Endothelial cell of umbilical vein (primary cell): ENCODE measurements around the gene SETBP1. TPM values are rescaled to one million over a fixed set of nuclear protein-coding genes. Genes with fewer than 3 reads are reported as not detected.

Experiments used
- BruUV-seq: library from RNA; stranded (reverse); fragments of 400-500 nt; replicated peaks from 2 replicates; lab custom pipeline; 2021; lab: Mats Ljungman, UMichigan
- CTCF ChIA-PET: fragments of 300-600, 350-600 bp; sonication (Branson Sonifier 250); formaldehyde crosslinking; loops from one replicate; lab custom pipeline; 2021; ENCODE audit warnings: antibody characterized with exemption, inconsistent platforms; lab: Charles Lee
- POLR2A ChIA-PET: fragments of 300-600, 350-600 bp; sonication (Branson Sonifier 250); formaldehyde crosslinking; loops from one replicate; lab custom pipeline; 2021; ENCODE audit warnings: antibody characterized with exemption, inconsistent platforms; lab: Charles Lee
- DNase-seq: peaks from one replicate; pipeline ENCODE4 v3.0.0-alpha.2; 2011; ENCODE audit warnings: low read depth, low spot score
- FAIRE-seq: peaks from 2 replicates; lab custom pipeline; 2011; peaks lifted over from hg19 to GRCh38; lab: Jason Lieb, UNC
- H2AFZ ChIP-seq: 2 replicates; pipeline ENCODE4 v1.6.0; 2012; ENCODE audit warnings: low read depth, low read length, control low read depth, inconsistent platforms
- H3K27ac ChIP-seq: 2 replicates; pipeline ENCODE4 v1.5.1; 2011; ENCODE audit warnings: low read depth, mild to moderate bottlenecking, control low read depth, low read length, moderate library complexity; ENCODE audit not compliant: insufficient read depth
- H3K27me3 ChIP-seq, 2 experiments: 2 replicates each; pipeline versions ENCODE4 v1.6.0 to v1.6.1; 2011; ENCODE audit warnings: low read length in 2 of 2, mixed read lengths in 1 of 2; ENCODE audit not compliant: control insufficient read depth in 2 of 2, insufficient read depth in 2 of 2
- H3K36me3 ChIP-seq, 2 experiments: 2 replicates in 1 of 2; 3 replicates in 1 of 2; pipeline ENCODE4 v1.5.1; 2011; ENCODE audit warnings: low read length in 2 of 2, mild to moderate bottlenecking in 1 of 2, moderate library complexity in 1 of 2; ENCODE audit not compliant: control insufficient read depth in 2 of 2, insufficient read depth in 2 of 2; ENCODE audit errors: extremely low read depth in 1 of 2
- H3K4me1 ChIP-seq: 3 replicates; pipeline ENCODE4 v1.5.1; 2011; ENCODE audit warnings: mild to moderate bottlenecking, low read length; ENCODE audit not compliant: control insufficient read depth, insufficient read depth; ENCODE audit errors: extremely low read depth
- H3K4me2 ChIP-seq: 2 replicates; pipeline ENCODE4 v1.6.1; 2011; ENCODE audit warnings: low read length, control low read depth, mixed read lengths; ENCODE audit not compliant: insufficient read depth
- H3K4me3 ChIP-seq, 3 experiments: fragments of 200-600 bp in 1 of 3; sonication (generic), shearing (Covaris generic) in 1 of 3; replicated peaks in 1 of 3; 2 replicates each; pipeline ENCODE4 v1.5.1; 2011 to 2016; ENCODE audit warnings: control low read depth in 3 of 3, low read length in 3 of 3, mild to moderate bottlenecking in 2 of 3, inconsistent platforms in 1 of 3, low read depth in 1 of 3, moderate library complexity in 1 of 3; ENCODE audit not compliant: insufficient read depth in 1 of 3
- H3K79me2 ChIP-seq: 2 replicates; pipeline ENCODE4 v1.6.0; 2012; ENCODE audit warnings: low read length, inconsistent platforms; ENCODE audit not compliant: control insufficient read depth, insufficient read depth
- H3K9ac ChIP-seq: replicated peaks from 2 replicates; pipeline ENCODE3; 2011; ENCODE audit warnings: low read length, control low read depth; ENCODE audit not compliant: insufficient read depth; ENCODE audit errors: extremely low read depth
- H3K9me1 ChIP-seq: replicated peaks from 3 replicates; pipeline ENCODE4 v1.6.0; 2011; ENCODE audit warnings: mild to moderate bottlenecking, low read length; ENCODE audit not compliant: control insufficient read depth, insufficient read depth; ENCODE audit errors: extremely low read depth
- H3K9me3 ChIP-seq: replicated peaks from 2 replicates; pipeline ENCODE4 v1.5.1; 2012; ENCODE audit warnings: low read length, inconsistent platforms; ENCODE audit not compliant: control insufficient read depth, insufficient read depth
- H4K20me1 ChIP-seq: replicated peaks from 2 replicates; pipeline ENCODE3; 2011; ENCODE audit warnings: mild to moderate bottlenecking, low read length; ENCODE audit not compliant: control insufficient read depth, insufficient read depth; ENCODE audit errors: extremely low read depth
- CTCF ChIP-seq, 2 donors: IDR thresholded peaks; 1 replicate in 1 of 2; 2 replicates in 1 of 2; pipeline ENCODE4 v1.5.1; 2011; ENCODE audit warnings: low read length in 2 of 2, mild to moderate bottlenecking in 2 of 2, moderate library complexity in 2 of 2, control low read depth in 1 of 2, inconsistent platforms in 1 of 2, low read depth in 1 of 2; ENCODE audit not compliant: insufficient read depth in 1 of 2; ENCODE audit errors: extremely low read depth in 1 of 2
- EZH2 ChIP-seq: IDR thresholded peaks from 2 replicates; pipeline ENCODE4 v1.6.1; 2012; ENCODE audit warnings: borderline replicate concordance, low read depth, mild to moderate bottlenecking, moderate library complexity, low read length, inconsistent platforms; ENCODE audit not compliant: severe bottlenecking
- FOS ChIP-seq: IDR thresholded peaks from 2 replicates; pipeline ENCODE4 v1.6.1; 2011; ENCODE audit warnings: mild to moderate bottlenecking, low read length, moderate library complexity, borderline replicate concordance; ENCODE audit not compliant: insufficient read depth
- GATA2 ChIP-seq: IDR thresholded peaks from 2 replicates; pipeline ENCODE4 v1.7.0; 2011; ENCODE audit warnings: low read depth, mild to moderate bottlenecking, moderate library complexity, mixed read lengths, low read length; ENCODE audit not compliant: insufficient read length, insufficient read depth
- JUN ChIP-seq: IDR thresholded peaks from 2 replicates; pipeline ENCODE4 v1.6.1; 2011; ENCODE audit warnings: borderline replicate concordance, low read depth; ENCODE audit not compliant: insufficient read length, insufficient read depth
- MAX ChIP-seq: IDR thresholded peaks from 2 replicates; pipeline ENCODE4 v1.6.1; 2011; ENCODE audit not compliant: insufficient read depth, insufficient read length
- MYC ChIP-seq: IDR thresholded peaks from one replicate; pipeline ENCODE4 v1.6.1; 2011; ENCODE audit warnings: mild to moderate bottlenecking, low read depth, low read length
- POLR2A ChIP-seq: IDR thresholded peaks from 2 replicates; pipeline ENCODE4 v1.6.1; 2012; ENCODE audit warnings: low read depth, mild to moderate bottlenecking, control low read depth, low read length
- POLR2AphosphoS5 ChIP-seq: IDR thresholded peaks from 2 replicates; pipeline ENCODE4 v1.6.1; 2012; ENCODE audit warnings: low read depth, mild to moderate bottlenecking, control low read depth, low read length, moderate library complexity; ENCODE audit not compliant: insufficient read depth
- dilution Hi-C: fragments of 300-500 bp; cut with MboI; formaldehyde crosslinking; loops from one replicate; pipeline ENCODE4 v1.15.0; 2019; ENCODE audit warnings: low sequenced_read_pairs; ENCODE audit not compliant: extremely low pct_ligation_motif_present
- intact Hi-C: fragments of 100-400 bp; cut with micrococcal nuclease; formaldehyde crosslinking; loops from one replicate; pipeline ENCODE4 v1.10.0; 2022
- polyA plus RNA-seq, 4 experiments: library from polyadenylated mRNA; depleted of rRNA in 3 of 4; stranded (reverse) in 3 of 4; unstranded in 1 of 4; fragments of >200 nt; gene quantifications; 2 replicates each; pipeline versions ENCODE4 v1.2.1 to v1.2.3, GENCODE V29; 2011 to 2012; ENCODE audit warnings: missing spikeins in 1 of 4
- total RNA-seq: library from RNA; stranded (reverse); gene quantifications from 2 replicates; pipeline ENCODE4 v1.2.3, GENCODE V29; 2021

Gene SETBP1
- total and polyA plus RNA-seq, 2 donors (not counting 3 experiments of a cell fraction or from before 2014, with no cell fraction given) = 0.76 to 3.1 TPM

GRCh38 chr18:44851856-44852621 is 171.4 kb downstream of the SETBP1 start:
- H3K79me2 ChIP-seq = no peaks in the 10 kb centered on the region
- no peaks in the 10 kb centered on the region for H3K36me3 ChIP-seq
- no peak overlapping the region for H3K4me3 ChIP-seq
- POLR2A ChIA-PET = no interaction called here
- no peaks in the 10 kb centered on the region for H4K20me1 ChIP-seq
- H3K4me2 ChIP-seq = no peak overlapping the region
- H3K9ac ChIP-seq = no peak overlapping the region
- no peaks in the 10 kb centered on the region for H3K27me3 ChIP-seq
- no peaks in the 10 kb centered on the region for H3K9me3 ChIP-seq
- FAIRE-seq = no peak
- no peaks in the 10 kb centered on the region for H3K4me1 ChIP-seq
- DNase-seq = no peak
- no TSS peak for BruUV-seq
- no peak for TF ChIP-seq EZH2
- TF ChIP-seq MAX = no peak
- TF ChIP-seq JUN = no peak
- no peak for TF ChIP-seq POLR2AphosphoS5
- no peak for TF ChIP-seq MYC
- no peak for TF ChIP-seq CTCF (IDR thresholded peaks at IDR 0.05; ENCODE audit: extremely low read depth in 1 of 2, insufficient read depth in 1 of 2, low read depth in 1 of 2, low read length in 2 of 2)
- no peak for TF ChIP-seq FOS
- no peak for TF ChIP-seq POLR2A
- no peak for TF ChIP-seq GATA2
- CTCF ChIA-PET = no interaction called here
- no peaks in the 10 kb centered on the region for H3K9me1 ChIP-seq
- dilution Hi-C loops = no loop called here
- no peak overlapping the region for H3K27ac ChIP-seq
- no peak overlapping the region for H2AFZ ChIP-seq
- intact Hi-C loops = no loop called here
